ENCODE results near the gene KANSL1L.
"Not testable (repeated sequence)": the region's sequence is repeated elsewhere in the genome, so short reads cannot be mapped to it uniquely, and the experiment has no call there.

KANSL1L gene, protein sequence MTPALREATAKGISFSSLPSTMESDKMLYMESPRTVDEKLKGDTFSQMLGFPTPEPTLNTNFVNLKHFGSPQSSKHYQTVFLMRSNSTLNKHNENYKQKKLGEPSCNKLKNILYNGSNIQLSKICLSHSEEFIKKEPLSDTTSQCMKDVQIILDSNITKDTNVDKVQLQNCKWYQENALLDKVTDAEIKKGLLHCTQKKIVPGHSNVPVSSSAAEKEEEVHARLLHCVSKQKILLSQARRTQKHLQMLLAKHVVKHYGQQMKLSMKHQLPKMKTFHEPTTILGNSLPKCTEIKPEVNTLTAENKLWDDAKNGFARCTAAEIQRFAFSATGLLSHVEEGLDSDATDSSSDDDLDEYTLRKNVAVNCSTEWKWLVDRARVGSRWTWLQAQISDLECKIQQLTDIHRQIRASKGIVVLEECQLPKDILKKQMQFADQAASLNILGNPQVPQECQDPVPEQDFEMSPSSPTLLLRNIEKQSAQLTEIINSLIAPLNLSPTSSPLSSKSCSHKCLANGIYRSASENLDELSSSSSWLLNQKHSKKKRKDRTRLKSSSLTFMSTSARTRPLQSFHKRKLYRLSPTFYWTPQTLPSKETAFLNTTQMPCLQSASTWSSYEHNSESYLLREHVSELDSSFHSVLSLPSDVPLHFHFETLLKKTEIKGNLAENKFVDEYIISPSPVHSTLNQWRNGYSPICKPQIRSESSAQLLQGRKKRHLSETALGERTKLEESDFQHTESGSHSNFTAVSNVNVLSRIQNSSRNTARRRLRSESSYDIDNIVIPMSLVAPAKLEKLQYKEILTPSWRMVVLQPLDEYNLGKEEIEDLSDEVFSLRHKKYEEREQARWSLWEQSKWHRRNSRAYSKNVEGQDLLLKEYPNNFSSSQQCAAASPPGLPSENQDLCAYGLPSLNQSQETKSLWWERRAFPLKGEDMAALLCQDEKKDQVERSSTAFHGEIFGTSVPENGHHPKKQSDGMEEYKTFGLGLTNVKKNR

DNA sequence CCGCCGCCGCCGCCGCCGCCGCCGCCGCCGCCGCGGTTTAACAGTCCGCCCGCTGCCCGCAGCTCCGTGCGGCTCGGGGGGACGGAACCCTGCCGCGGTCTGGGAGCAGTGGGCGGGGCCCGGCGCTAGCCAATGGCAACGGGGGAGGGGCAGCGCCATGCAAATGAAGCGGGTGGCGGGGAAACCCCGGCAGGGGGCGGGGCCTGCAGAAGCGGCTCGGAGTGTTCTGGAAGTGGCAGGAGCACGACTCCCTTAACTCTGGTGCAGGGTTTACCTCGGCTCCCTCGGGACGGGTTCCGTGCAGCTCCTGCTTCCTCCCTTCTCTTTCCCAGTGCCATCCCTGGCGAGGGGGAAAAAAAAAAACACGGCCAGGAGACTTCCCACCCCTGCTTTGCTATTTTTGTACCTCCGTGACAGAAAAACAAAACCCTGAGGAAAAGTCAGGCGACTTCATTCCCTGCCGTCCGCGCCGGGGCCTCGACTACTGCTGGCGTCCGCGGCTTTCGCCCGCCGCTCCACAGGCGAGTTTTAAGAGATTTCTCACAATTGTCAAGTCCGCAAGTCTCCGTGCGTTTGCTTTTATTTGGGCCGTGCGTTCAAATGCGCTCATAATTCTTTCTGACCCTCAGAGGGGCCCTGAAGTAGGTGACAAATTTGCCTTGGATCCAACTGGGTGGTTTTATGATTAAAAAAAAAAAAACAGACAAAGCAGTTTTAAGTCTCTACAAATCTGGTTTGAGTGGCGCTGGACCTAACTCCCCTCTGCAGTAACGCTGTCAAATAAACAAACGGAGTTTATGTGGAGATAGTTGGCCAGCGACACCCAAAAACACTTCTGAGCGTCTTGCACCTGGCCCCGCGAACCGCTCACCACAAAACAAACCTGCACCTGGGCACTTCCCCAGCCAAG is at the start of gene KANSL1L:
KANSL1L (minus strand) TSS at position 101 of the 910 bp plus-strand sequence. CDS start 16,827 bp downstream, outside the sequence.
- peak; percentile 81 for DNase-seq

- DNase-seq: no peak
Observed at GRCh38 chr2:210215120-210215519, 43.9 kb upstream of the KANSL1L start.

DNA sequence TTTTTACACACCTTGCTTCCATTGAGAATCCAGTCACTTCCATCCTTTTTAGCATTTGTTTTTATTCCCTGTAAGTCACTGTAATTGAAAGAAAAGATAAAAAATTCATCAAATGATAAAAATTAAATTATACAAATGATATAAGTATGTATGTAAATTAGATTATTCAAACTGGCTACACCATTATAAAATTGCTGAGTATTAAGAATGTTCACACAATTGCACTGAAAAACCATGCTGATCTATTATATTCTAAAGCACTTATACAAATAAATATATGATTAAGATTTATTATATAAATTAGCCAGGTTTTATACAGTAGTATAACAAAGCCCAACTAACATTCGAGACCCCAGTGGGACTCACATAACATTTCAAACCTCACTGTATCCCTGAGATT is 39.0 kb upstream of the KANSL1L start:
- no peak for DNase-seq

- no peak for DNase-seq
Observed at GRCh38 chr2:210207929-210208328, 36.7 kb upstream of the KANSL1L start.

- no peak for DNase-seq
Observed at GRCh38 chr2:210203558-210203957, 32.3 kb upstream of the KANSL1L start.

GRCh38 chr2:210203147-210203546 is 31.9 kb upstream of the KANSL1L start:
- no peak for DNase-seq

DNA sequence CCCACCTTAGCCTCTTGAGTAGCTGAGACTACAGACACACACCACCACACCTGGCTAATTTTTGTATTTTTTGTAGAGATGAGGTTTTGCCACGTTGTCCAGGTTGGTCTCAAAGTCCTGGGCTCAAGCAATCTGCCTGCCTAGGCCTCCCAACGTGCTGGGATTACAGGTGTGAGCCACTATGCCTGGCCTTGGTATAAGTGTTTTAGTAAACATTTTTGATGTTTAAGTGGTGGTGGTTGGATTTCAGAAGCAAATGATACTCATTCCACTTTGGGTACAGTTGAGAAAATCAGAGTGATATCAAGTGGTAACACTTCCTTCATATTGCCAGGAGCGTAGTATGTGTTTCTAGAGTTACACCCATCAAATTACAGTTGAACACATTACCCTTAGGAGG is 28.6 kb upstream of the KANSL1L start:
- no peak for DNase-seq

DNA sequence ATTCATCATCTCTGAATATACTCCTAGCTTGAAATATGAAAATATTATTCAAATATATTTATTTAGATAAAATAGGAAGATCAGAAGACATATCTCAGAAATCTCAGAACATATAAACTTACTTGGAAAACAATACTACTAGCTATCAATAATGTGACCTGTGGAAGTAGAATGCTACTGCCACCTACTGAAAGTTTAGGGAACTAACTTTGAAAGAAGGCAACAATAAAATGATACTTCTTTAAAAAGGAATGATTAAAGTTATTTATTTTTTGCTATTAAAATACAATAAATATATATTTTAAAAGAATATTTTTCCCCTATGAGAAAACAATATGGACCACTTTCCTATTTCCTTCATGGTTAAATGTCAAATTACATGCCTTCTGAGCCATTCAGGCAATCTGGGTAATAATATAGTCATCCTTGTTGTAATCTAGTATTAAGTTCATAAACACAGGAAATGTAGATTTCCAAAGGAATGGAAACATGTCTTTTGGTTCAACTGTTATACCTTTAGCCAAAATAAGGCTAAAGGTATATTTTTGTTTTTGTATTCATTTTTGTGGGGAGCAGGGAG is 28.1 kb upstream of the KANSL1L start:
- DNase-seq: no peak

- no peak for DNase-seq
Observed at GRCh38 chr2:210198326-210198725, 27.1 kb upstream of the KANSL1L start.

GRCh38 chr2:210197720-210198119 is 26.5 kb upstream of the KANSL1L start:
- DNase-seq: no peak

DNA sequence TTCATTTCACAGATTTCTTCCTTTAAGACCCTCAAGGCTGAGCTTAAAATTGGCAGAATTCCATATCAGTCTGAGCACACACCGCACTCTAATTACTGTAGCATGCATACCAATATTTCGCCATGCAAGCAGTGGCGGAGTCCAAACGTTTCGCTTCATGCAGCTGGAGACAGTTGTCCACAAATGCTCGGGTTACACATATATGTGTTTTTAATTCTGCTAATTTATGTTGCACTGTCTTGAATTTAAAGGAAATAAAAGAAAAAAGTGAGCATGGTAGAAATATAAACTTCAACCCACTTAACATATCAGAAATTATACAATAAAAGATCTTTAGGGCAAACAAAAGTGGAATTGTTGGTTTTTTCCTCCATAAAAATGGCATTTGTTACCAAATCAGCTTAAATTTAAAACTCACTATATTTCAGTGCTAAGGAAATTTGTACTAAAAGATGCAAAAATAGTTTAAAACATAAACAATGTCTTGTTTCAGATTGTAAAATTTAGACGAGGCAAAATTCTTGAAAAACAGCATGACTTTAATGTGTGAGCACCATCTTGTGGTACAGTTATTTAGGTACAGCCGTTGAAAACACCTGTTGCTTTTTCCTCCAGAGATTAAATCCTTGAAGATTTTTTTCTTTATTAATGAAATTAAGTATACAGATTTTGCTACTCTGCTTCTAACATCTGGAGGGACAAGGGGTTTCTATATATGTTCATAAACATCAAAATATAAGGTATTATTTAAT is 24.1 kb upstream of the KANSL1L start:
- no peak for DNase-seq

DNA sequence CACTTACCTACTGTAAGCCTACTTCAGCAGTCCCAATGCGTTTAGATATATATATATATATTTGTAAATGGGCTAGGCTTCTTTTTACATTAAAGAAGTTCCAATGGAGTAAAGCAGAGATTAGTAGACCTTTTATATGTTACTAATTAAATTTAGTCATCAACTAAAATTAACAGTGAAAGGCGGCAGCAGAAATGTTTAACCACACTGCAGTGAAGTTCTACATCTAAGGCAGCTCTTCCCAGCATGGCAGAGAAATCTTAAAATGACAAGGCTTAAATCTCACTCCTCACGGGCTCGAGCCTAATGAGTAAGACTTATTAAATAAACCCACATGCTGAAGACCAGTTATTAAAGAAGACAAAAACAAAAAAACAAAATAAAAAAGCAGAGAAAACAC is 19.1 kb upstream of the KANSL1L start:
- DNase-seq: no peak

DNA sequence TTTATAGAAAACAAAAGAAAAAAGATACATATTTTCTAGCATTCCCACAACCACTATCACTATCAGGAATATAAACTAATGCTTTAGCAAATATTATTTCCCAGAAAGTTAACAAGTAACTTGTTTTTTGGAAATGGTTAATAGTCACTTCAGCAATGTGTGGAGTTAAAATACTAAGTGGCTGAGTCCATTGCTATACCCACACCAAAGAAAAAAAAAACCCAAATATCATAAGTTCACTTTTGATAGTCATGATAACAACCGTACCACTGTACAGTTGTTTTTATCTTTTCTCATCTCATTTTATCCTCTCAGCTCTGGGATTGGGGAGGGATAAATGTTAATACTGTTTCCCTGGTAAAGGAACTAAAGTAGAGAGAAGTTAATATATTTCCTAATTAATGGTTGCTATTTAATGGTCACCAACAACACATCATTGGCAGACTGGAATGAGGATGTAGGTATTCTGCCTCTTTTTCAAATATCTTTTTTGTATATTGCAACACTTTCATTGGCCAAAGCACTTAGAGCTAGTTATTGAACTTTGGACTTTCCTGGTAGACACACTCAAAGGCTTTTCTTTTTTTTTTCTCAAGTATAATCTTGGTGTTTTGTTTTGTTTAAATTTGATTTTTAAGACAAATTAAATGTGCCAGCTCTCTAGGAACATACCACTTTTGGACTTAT is 18.4 kb upstream of the KANSL1L start:
- DNase-seq: no peak

DNA sequence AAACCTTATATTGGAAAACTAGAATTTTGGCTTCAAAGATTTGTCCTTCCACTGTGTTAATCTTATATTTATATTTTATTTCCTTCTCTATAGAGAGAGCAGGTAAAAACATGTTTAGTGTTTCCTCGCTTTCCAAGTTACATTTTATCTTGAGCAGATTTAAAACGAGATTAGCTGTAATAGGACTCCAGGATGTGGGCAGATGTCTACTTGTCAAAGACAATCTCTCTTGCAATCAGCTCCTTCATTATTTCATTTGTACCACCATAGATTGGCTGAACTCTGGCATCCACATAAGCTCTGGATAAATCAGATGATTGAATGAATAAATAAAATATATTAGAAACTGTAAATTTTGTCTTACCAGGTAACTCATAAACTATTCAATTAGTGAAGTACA is 17.5 kb upstream of the KANSL1L start:
- DNase-seq: no peak

GRCh38 chr2:210188190-210188589 is 17.0 kb upstream of the KANSL1L start:
- no peak for DNase-seq

DNA sequence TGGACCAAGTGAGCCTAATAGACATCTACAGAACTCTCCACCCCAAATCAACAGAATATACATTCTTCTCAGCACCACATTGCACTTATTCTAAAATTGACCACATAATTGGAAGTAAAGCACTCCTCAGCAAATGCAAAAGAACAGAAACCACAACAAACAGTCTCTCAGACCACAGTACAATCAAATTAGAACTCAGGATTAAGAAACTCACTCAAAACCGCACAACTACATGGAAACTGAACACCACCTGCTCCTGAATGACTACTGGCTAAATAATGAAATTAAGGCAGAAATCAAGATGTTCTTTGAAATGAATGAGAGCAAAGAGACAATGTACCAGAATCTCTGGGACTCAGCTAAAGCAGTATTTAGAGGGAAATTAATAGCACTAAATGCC is 12.7 kb upstream of the KANSL1L start:
- DNase-seq: not testable (repeated sequence)

DNA sequence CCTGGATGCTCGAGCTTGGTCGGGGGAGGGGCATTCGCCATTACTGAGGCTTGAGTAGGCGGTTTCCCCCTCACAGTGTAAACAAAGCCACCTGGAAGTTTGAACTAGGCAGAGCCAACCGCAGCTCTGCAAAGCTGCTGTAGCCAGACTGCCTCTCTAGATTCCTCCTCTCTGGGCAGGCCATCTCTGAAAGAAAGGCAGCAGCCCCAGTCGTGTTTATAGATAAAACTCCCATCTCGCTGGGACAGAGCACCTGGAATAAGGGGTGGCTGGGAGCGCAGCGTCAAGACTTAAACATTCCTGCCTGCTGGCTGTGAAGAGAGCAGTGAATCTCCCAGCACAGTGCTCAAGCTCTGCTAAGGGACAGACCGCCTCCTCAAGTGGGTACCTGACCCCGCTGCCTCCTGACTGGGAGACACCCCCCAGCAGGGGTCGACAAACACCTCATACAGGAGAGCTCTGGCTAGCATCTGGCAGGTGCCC is 10.4 kb upstream of the KANSL1L start:
- not testable (repeated sequence) for DNase-seq

- not testable (repeated sequence) for DNase-seq
Observed at GRCh38 chr2:210181033-210181605, 9.9 kb upstream of the KANSL1L start.

- DNase-seq: no peak
Observed at GRCh38 chr2:210180477-210180876, 9.3 kb upstream of the KANSL1L start.

GRCh38 chr2:210179351-210179990 is 8.3 kb upstream of the KANSL1L start:
- DNase-seq: no peak
